Muscle of leg (tissue), 11 donors: Measurements from ENCODE around the gene CLPTM1. TPM values are rescaled to one million over a fixed set of nuclear protein-coding genes. Genes with fewer than 3 reads are reported as not detected.
A peak's percentile ranks its signal among the peaks of the same experiment; 100 is the strongest.
"Not testable (repeated sequence)": the region's sequence is repeated elsewhere in the genome, so short reads cannot be mapped to it uniquely, and the experiment has no call there.

Experiments used
- DNase-seq: peaks from one replicate; pipeline ENCODE4 v3.0.0; 2013
- H3K27ac ChIP-seq: one replicate; pipeline ENCODE4 v1.5.1; 2013; ENCODE audit warnings: mild to moderate bottlenecking, low read length, control low read depth
- H3K27me3 ChIP-seq: one replicate; pipeline ENCODE4 v1.6.1; 2013; ENCODE audit warnings: low read length; ENCODE audit not compliant: control insufficient read depth, insufficient read depth
- H3K36me3 ChIP-seq: one replicate; pipeline ENCODE4 v1.6.1; 2013; ENCODE audit warnings: low read length; ENCODE audit not compliant: control insufficient read depth, insufficient read depth
- H3K4me1 ChIP-seq: one replicate; pipeline ENCODE4 v1.6.1; 2013; ENCODE audit warnings: low read length; ENCODE audit not compliant: control insufficient read depth, insufficient read depth
- H3K4me3 ChIP-seq: one replicate; pipeline ENCODE4 v1.5.1; 2013; ENCODE audit warnings: low read length, control low read depth
- H3K9me3 ChIP-seq: replicated peaks from 2 replicates; pipeline ENCODE4 v1.6.1; 2013; ENCODE audit warnings: low read depth, low read length; ENCODE audit not compliant: control insufficient read depth
- WGBS: methylation state at CpG from one replicate; pipeline ENCODE4 v1.1.5; 2013; ENCODE audit warnings: missing lambda C conversion rate; ENCODE audit not compliant: insufficient coverage; 5-methylcytosine and 5-hydroxymethylcytosine counted together
- polyA plus RNA-seq, 8 donors: library from polyadenylated mRNA; unstranded; fragments of 120-200 nt; gene quantifications; one replicate each; pipeline versions ENCODE4 v1.2.1 to v1.2.3, GENCODE V29; 2013; ENCODE audit warnings: inconsistent platforms in 1 of 8, low replicate concordance in 1 of 8; ENCODE audit not compliant: insufficient read length in 8 of 8, insufficient read depth in 1 of 8
- total RNA-seq: library from RNA; stranded (reverse); fragments of 120-200 nt; gene quantifications from one replicate; pipeline ENCODE4 v1.2.4, GENCODE V29; 2013

Gene CLPTM1
- total and polyA plus RNA-seq, 9 donors: 18.7 to 64.6 (median 56.3) TPM

GRCh38 chr19:44955505-44956439 is 592 bp downstream of the CLPTM1 start:
- WGBS: 2% methylated on average over 36 of the region's 40 CpGs
- Histone ChIP-seq H3K27me3 (no peaks in the 10 kb centered on the region), H3K9me3 (no peaks in the 10 kb centered on the region), H3K27ac (peak overlapping the region; percentile 59), H3K4me3 (peak overlapping the region; percentile 98), H3K36me3 (peaks cover 10% of the 10 kb centered on the region), H3K4me1 (peaks cover 37% of the 10 kb centered on the region)
- DNase-seq: no peak

- Histone ChIP-seq H3K4me3 (no peak overlapping the region), H3K36me3 (peaks cover 20% of the 10 kb centered on the region), H3K9me3 (no peaks in the 10 kb centered on the region), H3K4me1 (peaks cover 34% of the 10 kb centered on the region), H3K27ac (no peak overlapping the region), H3K27me3 (no peaks in the 10 kb centered on the region)
- DNase-seq: no peak
- 85% methylated on average over 4 of the region's 7 CpGs for WGBS
These were observed 2.3 kb downstream of the CLPTM1 start for GRCh38 chr19:44957526-44957925.

GRCh38 chr19:44958090-44958489 is 2.9 kb downstream of the CLPTM1 start:
- 77% methylated on average over 5 of the region's 9 CpGs for whole genome bisulfite sequencing
- no peak for DNase-seq
- no peaks in the 10 kb centered on the region for H3K27me3 ChIP-seq
- no peaks in the 10 kb centered on the region for H3K9me3 ChIP-seq
- no peak overlapping the region for H3K27ac ChIP-seq
- H3K4me1 ChIP-seq: peaks cover 34% of the 10 kb centered on the region
- H3K36me3 ChIP-seq: peaks cover 18% of the 10 kb centered on the region
- H3K4me3 ChIP-seq: no peak overlapping the region

- Histone ChIP-seq H3K4me1 (peaks cover 26% of the 10 kb centered on the region), H3K4me3 (no peak overlapping the region), H3K27me3 (no peaks in the 10 kb centered on the region), H3K9me3 (no peaks in the 10 kb centered on the region), H3K27ac (no peak overlapping the region), H3K36me3 (peaks cover 24% of the 10 kb centered on the region)
- no peak for DNase-seq
- 80% methylated on average over 2 of the region's 5 CpGs for WGBS
These were observed 4.5 kb downstream of the CLPTM1 start for GRCh38 chr19:44959691-44960090.

- Histone ChIP-seq H3K27me3 (no peaks in the 10 kb centered on the region), H3K27ac (peak overlapping the region; percentile 20), H3K36me3 (peaks cover 32% of the 10 kb centered on the region), H3K4me1 (peaks cover 21% of the 10 kb centered on the region), H3K9me3 (no peaks in the 10 kb centered on the region), H3K4me3 (no peak overlapping the region)
- 76% methylated on average over 6 of the region's 8 CpGs for WGBS
- DNase-seq: no peak
These were observed 5.9 kb downstream of the CLPTM1 start for GRCh38 chr19:44960906-44961728.

- no peaks in the 10 kb centered on the region for H3K9me3 ChIP-seq
- no peaks in the 10 kb centered on the region for H3K27me3 ChIP-seq
- H3K4me3 ChIP-seq: no peak overlapping the region
- H3K27ac ChIP-seq: no peak overlapping the region
- H3K36me3 ChIP-seq: peaks cover 37% of the 10 kb centered on the region
- DNase-seq: no peak
- WGBS: 96% methylated on average over 8 of the region's 8 CpGs
- H3K4me1 ChIP-seq: peaks cover 14% of the 10 kb centered on the region
These were observed 6.6 kb downstream of the CLPTM1 start for GRCh38 chr19:44961821-44962220.

- 100% methylated on average over 2 of the region's 5 CpGs for WGBS
- no peak overlapping the region for H3K4me3 ChIP-seq
- peaks cover 55% of the 10 kb centered on the region for H3K36me3 ChIP-seq
- H3K27me3 ChIP-seq: no peaks in the 10 kb centered on the region
- no peaks in the 10 kb centered on the region for H3K9me3 ChIP-seq
- DNase-seq: no peak
- H3K27ac ChIP-seq: no peak overlapping the region
- H3K4me1 ChIP-seq: no peaks in the 10 kb centered on the region
These were observed 12.9 kb downstream of the CLPTM1 start for GRCh38 chr19:44968118-44968517.

GRCh38 chr19:44968670-44969069 is 13.5 kb downstream of the CLPTM1 start:
- H3K27me3 ChIP-seq: no peaks in the 10 kb centered on the region
- 80% methylated on average over 3 of the region's 4 CpGs for WGBS
- H3K36me3 ChIP-seq: peaks cover 60% of the 10 kb centered on the region
- DNase-seq: no peak
- H3K27ac ChIP-seq: no peak overlapping the region
- no peaks in the 10 kb centered on the region for H3K9me3 ChIP-seq
- no peaks in the 10 kb centered on the region for H3K4me1 ChIP-seq
- no peak overlapping the region for H3K4me3 ChIP-seq

GRCh38 chr19:44969437-44969836 is 14.3 kb downstream of the CLPTM1 start:
- H3K27me3 ChIP-seq: no peaks in the 10 kb centered on the region

GRCh38 chr19:44971451-44971850 is 16.3 kb downstream of the CLPTM1 start:
- H3K27me3 ChIP-seq, H3K27ac ChIP-seq, H3K4me1 ChIP-seq, H3K4me3 ChIP-seq, H3K9me3 ChIP-seq, DNase-seq: not testable (repeated sequence)
- WGBS: 76% methylated on average over 3 of the region's 6 CpGs
- peaks cover 70% of the 10 kb centered on the region for H3K36me3 ChIP-seq

More at GRCh38 chr19:44969437-44969836, 14.3 kb downstream of the CLPTM1 start:
- Histone ChIP-seq H3K4me3 (no peak overlapping the region), H3K27ac (no peak overlapping the region), H3K9me3 (no peaks in the 10 kb centered on the region), H3K36me3 (peaks cover 63% of the 10 kb centered on the region), H3K4me1 (no peaks in the 10 kb centered on the region)
- WGBS: no CpG with 5 or more reads among the region's 5 CpGs
- no peak for DNase-seq
